HG03139 (cell line): ENCODE data around the gene ADAT1.
"Not testable (repeated sequence)": the region's sequence is repeated elsewhere in the genome, so short reads cannot be mapped to it uniquely, and the experiment has no call there.

Experiments used
- ATAC-seq: cut with Tn5 transposase; IDR thresholded peaks from one replicate; pipeline ENCODE4 v1.9.1; 2021; ENCODE audit not compliant: unreplicated experiment

The ADAT1 gene

DNA sequence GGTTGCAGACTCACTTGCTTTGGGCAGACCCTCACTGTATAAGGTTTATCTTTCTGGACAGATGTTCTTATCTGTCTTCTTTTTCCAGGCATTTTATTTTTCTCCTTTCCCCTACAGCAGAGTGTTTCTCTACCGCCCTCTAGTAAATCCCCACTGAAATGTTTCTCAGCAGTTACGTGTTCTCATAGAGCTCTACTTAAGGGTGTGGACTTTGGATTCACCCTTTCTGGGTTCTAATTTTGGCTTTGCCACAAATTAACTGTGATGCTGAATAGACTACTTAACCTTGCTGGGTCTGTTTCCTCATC, 2.0 kb downstream of the ADAT1 start:
- no peak for ATAC-seq

- ATAC-seq = no peak
Observed at GRCh38 chr16:75620326-75621169, 2.5 kb downstream of the ADAT1 start.

GRCh38 chr16:75618780-75619179, 4.3 kb downstream of the ADAT1 start:
- ATAC-seq = no peak

DNA sequence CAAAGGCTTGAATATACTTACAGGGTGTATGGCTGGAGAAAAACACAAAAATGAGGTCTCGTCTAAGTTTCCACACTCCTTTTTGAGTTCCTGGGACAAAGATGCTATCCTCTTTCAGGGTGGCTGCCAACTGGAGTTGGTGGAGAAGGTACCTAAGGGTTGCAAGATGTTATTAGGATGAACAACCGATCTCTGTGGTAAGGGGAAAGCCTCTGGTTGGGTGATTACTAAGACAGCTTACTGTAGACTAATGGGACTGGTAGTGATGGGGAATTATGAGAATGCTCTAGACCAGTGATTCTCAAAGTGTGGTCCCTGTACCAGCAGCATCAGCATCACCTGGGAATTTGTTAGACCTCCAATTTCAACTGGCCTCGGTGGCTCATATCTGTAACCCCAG, 6.0 kb downstream of the ADAT1 start:
- no peak for ATAC-seq

DNA sequence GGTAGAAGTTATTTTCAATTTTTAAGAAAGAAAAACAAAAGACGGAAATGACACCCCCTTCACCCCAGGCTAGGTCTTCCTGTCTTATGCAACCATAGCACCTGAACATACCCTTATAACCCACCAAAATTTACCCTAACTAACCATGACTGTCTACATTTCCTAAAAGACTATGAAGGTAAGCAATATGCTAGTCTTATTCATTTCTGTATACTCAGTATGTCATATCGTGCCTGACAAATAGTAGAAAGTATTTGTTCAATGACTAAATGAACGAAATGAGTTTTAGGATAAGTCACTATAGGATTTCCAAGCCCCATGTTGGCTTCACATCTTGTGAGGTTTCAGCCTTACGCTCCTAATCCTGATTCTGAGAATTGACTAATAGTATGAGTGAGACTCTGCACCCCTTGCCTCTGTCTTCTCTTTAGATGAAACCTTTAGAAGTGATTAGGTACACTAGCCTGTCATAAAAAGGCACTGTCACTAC, 6.5 kb downstream of the ADAT1 start:
- no peak for ATAC-seq

- ATAC-seq = no peak
Observed at GRCh38 chr16:75615619-75616018, 7.5 kb downstream of the ADAT1 start.

GRCh38 chr16:75614066-75614897, 8.8 kb downstream of the ADAT1 start:
- no peak for ATAC-seq

- no peak for ATAC-seq
Observed at GRCh38 chr16:75606507-75606906, 16.6 kb downstream of the ADAT1 start.

GRCh38 chr16:75603241-75603640, 19.8 kb downstream of the ADAT1 start:
- ATAC-seq = no peak

DNA sequence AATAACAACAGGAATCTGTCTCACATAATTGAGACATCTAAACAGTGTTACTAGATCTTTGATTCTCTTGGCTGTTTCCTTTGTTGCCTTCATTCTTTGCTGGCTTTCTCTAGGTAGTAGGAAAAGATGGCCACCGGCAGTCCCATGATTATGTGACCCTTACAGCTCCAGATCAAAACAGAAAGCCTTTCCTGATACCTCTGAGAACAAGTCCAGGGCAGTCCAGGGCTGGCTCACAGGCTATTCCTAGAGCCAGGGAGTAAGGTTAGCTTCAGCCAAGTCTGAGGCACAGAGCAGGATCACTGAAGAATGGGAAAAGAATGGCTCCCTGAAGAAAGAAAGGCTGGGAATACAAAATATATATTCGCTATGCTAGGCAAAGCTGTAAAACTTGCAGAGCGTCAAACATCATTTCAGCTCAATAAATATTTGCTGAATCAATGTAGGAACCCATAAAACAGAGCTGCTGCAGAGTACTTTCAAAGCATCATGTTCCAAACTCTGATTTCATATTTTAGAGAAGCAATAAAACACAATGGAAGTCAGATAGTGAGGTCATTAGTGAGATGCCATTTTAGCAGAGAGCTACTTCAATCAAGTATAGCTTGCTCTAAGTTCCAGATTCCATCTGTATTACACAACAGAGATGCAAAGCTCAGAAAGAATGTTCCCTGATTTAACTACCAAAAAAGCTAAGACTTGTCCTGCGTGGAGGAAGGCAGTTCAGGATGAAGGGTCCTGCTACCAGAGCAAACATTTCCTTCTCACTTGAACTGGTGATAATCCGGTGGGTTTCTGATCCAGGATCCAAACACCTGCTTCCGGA, 23.4 kb downstream of the ADAT1 start:
- no peak for ATAC-seq

DNA sequence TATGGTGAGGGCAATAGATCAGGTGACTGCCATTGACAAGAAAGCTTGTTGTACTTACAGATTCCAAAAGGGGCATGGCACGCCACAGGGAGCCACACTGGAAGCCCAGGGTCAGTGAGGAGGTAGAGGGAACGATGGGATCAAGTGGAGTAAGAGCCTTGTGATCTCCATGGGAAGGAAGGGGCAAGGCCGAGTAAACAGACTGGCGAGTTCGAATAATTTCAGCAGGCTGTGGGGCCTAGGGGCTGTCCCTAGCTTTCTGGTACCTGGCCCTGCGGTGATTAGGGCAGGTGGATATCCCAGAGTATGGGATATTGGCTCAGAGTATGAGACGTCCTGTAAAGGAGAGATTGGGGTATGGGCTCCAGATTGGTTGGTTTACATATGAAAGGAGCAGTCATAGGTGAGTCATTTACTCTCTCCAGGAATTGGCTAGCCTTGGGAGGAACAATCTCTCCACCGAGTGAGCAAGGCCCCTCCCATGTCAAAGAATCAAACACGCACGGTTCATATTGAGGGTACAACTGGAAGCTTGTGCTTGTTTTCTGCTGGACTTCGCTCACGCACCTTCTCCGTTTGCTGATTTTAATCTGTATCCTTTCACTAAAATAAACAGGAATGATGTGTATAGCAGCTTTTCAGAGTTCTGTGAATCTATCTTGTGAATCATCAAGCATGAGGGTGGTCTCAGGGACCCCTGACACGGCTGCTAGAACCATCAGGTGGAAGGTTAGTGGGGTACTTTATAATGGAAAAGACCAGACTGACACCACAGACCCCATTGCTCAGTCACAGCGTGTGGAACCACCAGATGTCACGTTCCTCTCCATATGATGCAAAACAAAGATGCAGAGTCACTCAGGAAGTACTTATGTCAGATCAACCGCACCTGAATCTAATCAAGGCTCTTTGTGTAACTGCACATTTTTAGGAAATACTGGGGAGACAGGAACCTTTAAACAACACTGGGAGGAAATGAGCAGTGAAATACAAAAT, 29.0 kb downstream of the ADAT1 start:
- ATAC-seq = no peak

- no peak for ATAC-seq
Observed at GRCh38 chr16:75593308-75593707, 29.8 kb downstream of the ADAT1 start.

DNA sequence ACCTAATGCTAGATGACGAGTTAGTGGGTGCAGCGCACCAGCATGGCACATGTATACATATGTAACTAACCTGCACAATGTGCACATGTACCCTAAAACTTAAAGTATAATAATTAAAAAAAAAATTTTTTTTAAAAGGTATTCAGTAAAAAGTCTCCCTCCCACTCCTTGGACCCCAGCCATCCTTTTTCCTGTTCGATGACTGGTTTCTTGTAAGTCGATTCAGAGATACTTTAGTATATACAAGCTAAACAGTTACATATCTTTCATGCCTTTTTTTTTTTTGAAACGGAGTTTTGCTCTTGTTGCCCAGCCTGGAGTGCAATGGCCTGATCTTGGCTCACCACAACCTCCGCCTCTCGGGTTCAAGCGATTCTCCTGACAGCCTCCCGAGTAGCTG, 31.2 kb downstream of the ADAT1 start:
- ATAC-seq = not testable (repeated sequence)

DNA sequence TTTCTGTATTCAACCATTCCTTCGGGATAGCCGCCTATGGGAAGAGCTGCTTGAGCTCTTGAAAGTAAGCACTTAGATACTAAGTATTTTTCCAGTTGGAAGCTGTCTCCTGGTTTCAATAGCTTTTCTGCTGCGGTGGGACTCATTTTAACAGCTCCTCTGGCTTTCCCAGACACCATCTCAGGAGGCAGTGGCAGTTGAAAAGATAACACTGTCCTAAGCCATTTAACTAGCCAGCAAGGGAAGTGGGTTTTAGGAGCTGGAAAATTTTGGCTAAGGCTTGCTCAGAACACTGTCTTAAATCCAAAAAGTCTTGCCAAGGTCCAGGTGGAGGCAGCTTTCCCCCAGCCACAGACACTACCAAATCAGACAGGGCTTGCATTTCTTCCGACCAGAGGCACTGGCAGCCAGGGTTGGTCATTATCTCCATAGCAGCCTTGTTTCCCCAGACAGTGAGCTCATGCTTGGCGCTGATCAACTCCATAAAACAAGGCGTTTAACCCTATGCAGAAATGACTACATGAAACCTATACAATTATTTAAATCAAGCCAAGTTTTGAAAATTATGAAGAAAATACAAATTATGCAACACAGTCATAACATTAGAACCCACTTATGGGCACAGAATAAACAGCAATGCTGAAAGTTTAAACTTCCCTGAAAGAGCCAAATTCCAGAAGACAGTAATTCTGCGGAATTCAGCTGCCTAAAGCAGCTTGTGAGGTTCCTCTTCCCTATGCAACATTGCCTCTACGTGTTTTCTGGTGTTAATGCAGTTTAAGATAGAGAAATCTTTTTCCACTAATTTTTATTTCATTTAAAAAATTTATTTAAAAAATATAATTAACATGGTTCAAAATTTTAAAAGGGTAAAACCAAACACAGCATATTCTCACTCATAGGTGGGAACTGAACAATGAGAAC, 31.9 kb downstream of the ADAT1 start:
- ATAC-seq = no peak

- ATAC-seq = no peak
Observed at GRCh38 chr16:75589306-75589705, 33.8 kb downstream of the ADAT1 start.

GRCh38 chr16:75588716-75589115, 34.4 kb downstream of the ADAT1 start:
- ATAC-seq = no peak

- peak; percentile 48 for ATAC-seq
Observed at GRCh38 chr16:75584108-75584507, 39.0 kb downstream of the ADAT1 start.

DNA sequence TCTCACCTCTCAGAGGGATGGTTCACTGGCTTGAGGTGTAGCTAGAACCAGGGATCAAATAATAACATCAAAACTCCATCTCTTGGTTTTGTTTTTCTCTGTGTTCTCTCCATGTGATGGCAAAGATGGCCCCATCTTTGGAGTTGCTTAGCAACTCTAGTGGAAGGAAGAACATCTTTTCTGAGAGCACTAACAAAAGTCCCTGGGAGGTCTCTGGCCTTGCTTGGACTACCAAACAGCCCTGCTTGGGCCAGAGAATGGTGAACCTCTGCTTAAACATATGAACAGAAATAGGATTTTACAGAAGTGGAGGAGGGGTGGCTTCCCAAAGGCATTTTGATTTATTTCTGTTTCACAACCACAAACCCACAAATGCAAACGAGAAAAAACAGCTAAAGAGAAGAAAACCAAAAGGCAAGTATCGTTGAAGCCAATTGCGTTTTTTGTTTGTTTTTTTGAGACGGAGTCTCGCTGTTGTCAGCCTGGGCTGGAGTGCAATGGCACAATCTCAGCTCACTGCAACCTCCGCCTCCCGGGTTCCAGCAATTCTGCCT, 43.7 kb downstream of the ADAT1 start:
- no peak for ATAC-seq

GRCh38 chr16:75578725-75579124, 44.4 kb downstream of the ADAT1 start:
- no peak for ATAC-seq
